ENCODE data around the gene ANKRD37.

- TF ChIP-seq TAF1 (IDR thresholded peaks at IDR 0.05; ENCODE audit: low read depth) (no peak), ZBTB7A (IDR thresholded peaks at IDR 0.05; ENCODE audit: low read depth) (no peak), EP300 (IDR thresholded peaks at IDR 0.05; ENCODE audit: borderline replicate concordance) (no peak), REST (IDR thresholded peaks at IDR 0.05; ENCODE audit: low read depth) (no peak), TCF12 (IDR thresholded peaks at IDR 0.05; ENCODE audit: low read depth) (no peak), MAX (IDR thresholded peaks at IDR 0.05) (no peak), USF1 (IDR thresholded peaks at IDR 0.05) (no peak)
Observed at GRCh38 chr4:185398618-185399017, 2.0 kb downstream of the ANKRD37 start.
